H9 (cell line): Measurements from ENCODE around the gene SERPING1. TPM values are rescaled to one million over a fixed set of nuclear protein-coding genes. Genes with fewer than 3 reads are reported as not detected.

Experiments used
- DNase-seq: peaks from one replicate; pipeline ENCODE4 v3.0.0-alpha.2; 2017
- H2AFZ ChIP-seq: one replicate; pipeline ENCODE4 v1.6.1; 2013; ENCODE audit warnings: mild to moderate bottlenecking, low read length, control low read depth, moderate library complexity
- H2AK5ac ChIP-seq: 2 replicates; pipeline ENCODE4 v1.6.1; 2013; ENCODE audit warnings: low read length, control low read depth, mixed read lengths; ENCODE audit not compliant: insufficient read length
- H2BK120ac ChIP-seq: one replicate; pipeline ENCODE4 v1.6.1; 2013; ENCODE audit warnings: low read depth, mild to moderate bottlenecking, low read length, control low read depth, inconsistent platforms; ENCODE audit not compliant: poor library complexity, severe bottlenecking
- H2BK12ac ChIP-seq: 2 replicates; pipeline ENCODE4 v1.6.1; 2013; ENCODE audit warnings: low read length, control low read depth, mixed read lengths, low read depth; ENCODE audit not compliant: insufficient read length
- H2BK15ac ChIP-seq: 2 replicates; pipeline ENCODE4 v1.6.1; 2013; ENCODE audit warnings: low read depth, low read length, control low read depth
- H2BK20ac ChIP-seq: one replicate; pipeline ENCODE4 v1.6.1; 2013; ENCODE audit warnings: low read depth, mild to moderate bottlenecking, low read length, control low read depth, inconsistent platforms; ENCODE audit not compliant: poor library complexity, severe bottlenecking
- H2BK5ac ChIP-seq: 2 replicates; pipeline ENCODE4 v1.6.1; 2013; ENCODE audit warnings: low read length, control low read depth, mixed read lengths; ENCODE audit not compliant: insufficient read length
- H3K14ac ChIP-seq: 2 replicates; pipeline ENCODE4 v1.6.1; 2013; ENCODE audit warnings: low read length, control low read depth; ENCODE audit not compliant: insufficient read depth
- H3K18ac ChIP-seq: 2 replicates; pipeline ENCODE4 v1.6.1; 2013; ENCODE audit warnings: low read depth, mild to moderate bottlenecking, mixed read lengths, low read length, control low read depth; ENCODE audit not compliant: insufficient read length
- H3K23ac ChIP-seq: 2 replicates; pipeline ENCODE4 v1.6.1; 2013; ENCODE audit warnings: low read length, control low read depth, mixed read lengths, low read depth; ENCODE audit not compliant: insufficient read length
- H3K23me2 ChIP-seq: 2 replicates; pipeline ENCODE4 v1.6.1; 2013; ENCODE audit warnings: low read depth, mild to moderate bottlenecking, mixed read lengths, low read length, control low read depth; ENCODE audit not compliant: insufficient read length, poor library complexity, severe bottlenecking
- H3K27ac ChIP-seq: 2 replicates; pipeline ENCODE4 v1.5.1; 2013; ENCODE audit warnings: low read length, control low read depth, mixed read lengths, low read depth; ENCODE audit not compliant: insufficient read length
- H3K27me3 ChIP-seq: 2 replicates; pipeline ENCODE4 v1.6.1; 2013; ENCODE audit warnings: low read length, control low read depth, inconsistent platforms; ENCODE audit not compliant: insufficient read depth
- H3K4ac ChIP-seq: 2 replicates; pipeline ENCODE4 v1.6.1; 2013; ENCODE audit warnings: low read depth, mild to moderate bottlenecking, control low read depth, inconsistent platforms, low read length, moderate library complexity
- H3K4me1 ChIP-seq: 2 replicates; pipeline ENCODE4 v1.6.1; 2013; ENCODE audit warnings: low read length, control low read depth, inconsistent platforms; ENCODE audit not compliant: insufficient read depth
- H3K4me2 ChIP-seq: 2 replicates; pipeline ENCODE4 v1.6.1; 2013; ENCODE audit warnings: low read length, control low read depth, mixed read lengths; ENCODE audit not compliant: insufficient read length, insufficient read depth
- H3K56ac ChIP-seq: 2 replicates; pipeline ENCODE4 v1.6.1; 2013; ENCODE audit warnings: low read depth, mild to moderate bottlenecking, mixed read lengths, low read length, control low read depth; ENCODE audit not compliant: insufficient read length
- H3K79me1 ChIP-seq: 2 replicates; pipeline ENCODE4 v1.6.1; 2013; ENCODE audit warnings: low read depth, mild to moderate bottlenecking, moderate library complexity, low read length, control low read depth, inconsistent platforms; ENCODE audit not compliant: insufficient read depth, poor library complexity, severe bottlenecking
- H3K79me2 ChIP-seq: 2 replicates; pipeline ENCODE4 v1.6.1; 2013; ENCODE audit warnings: low read length, control low read depth, inconsistent platforms; ENCODE audit not compliant: insufficient read depth
- H3K9ac ChIP-seq: 2 replicates; pipeline ENCODE4 v1.6.1; 2013; ENCODE audit warnings: low read length, control low read depth, mixed read lengths; ENCODE audit not compliant: insufficient read length; ENCODE audit errors: extremely low read depth
- H3K9me3 ChIP-seq: one replicate; pipeline ENCODE4 v1.6.1; 2013; ENCODE audit warnings: low read depth, low read length, inconsistent platforms; ENCODE audit not compliant: control insufficient read depth
- H3T11ph ChIP-seq: one replicate; pipeline ENCODE4 v1.6.1; 2013; ENCODE audit warnings: mild to moderate bottlenecking, low read length, control low read depth, inconsistent platforms
- H4K20me1 ChIP-seq: one replicate; pipeline ENCODE4 v1.6.1; 2013; ENCODE audit not compliant: control insufficient read depth, insufficient read length, insufficient read depth
- H4K5ac ChIP-seq: 2 replicates; pipeline ENCODE4 v1.6.1; 2013; ENCODE audit warnings: low read depth, mild to moderate bottlenecking, mixed read lengths, low read length, control low read depth; ENCODE audit not compliant: insufficient read length
- H4K8ac ChIP-seq: replicated peaks from 2 replicates; pipeline ENCODE4 v1.6.1; 2013; ENCODE audit warnings: low read length, control low read depth, mixed read lengths, low read depth; ENCODE audit not compliant: insufficient read length
- H4K91ac ChIP-seq: 2 replicates; pipeline ENCODE4 v1.6.1; 2013; ENCODE audit warnings: low read depth, mild to moderate bottlenecking, moderate library complexity, mixed read lengths, low read length, control low read depth; ENCODE audit not compliant: insufficient read length
- H3K27ac Mint-ChIP-seq, 3 experiments: 2 replicates in 2 of 3; 3 replicates in 1 of 3; pipeline ENCODE4 v1.8.0; 2020 to 2021; ENCODE audit warnings: mixed read lengths in 3 of 3, mild to moderate bottlenecking in 1 of 3, moderate library complexity in 1 of 3
- H3K27me3 Mint-ChIP-seq: 2 replicates; pipeline ENCODE4 v1.8.0; 2021; ENCODE audit warnings: low read depth, mild to moderate bottlenecking, moderate library complexity, mixed read lengths
- H3K36me3 Mint-ChIP-seq, 3 experiments: 2 replicates in 2 of 3; 3 replicates in 1 of 3; pipeline ENCODE4 v1.8.0; 2020 to 2021; ENCODE audit warnings: low read depth in 3 of 3, mixed read lengths in 3 of 3; ENCODE audit not compliant: insufficient read depth in 1 of 3
- H3K4me1 Mint-ChIP-seq, 2 experiments: 2 replicates each; pipeline ENCODE4 v1.8.0; 2020; ENCODE audit warnings: mixed read lengths in 2 of 2
- H3K4me3 Mint-ChIP-seq, 2 experiments: 2 replicates in 1 of 2; 3 replicates in 1 of 2; pipeline ENCODE4 v1.8.0; 2020 to 2021; ENCODE audit warnings: mild to moderate bottlenecking in 2 of 2, mixed read lengths in 2 of 2, moderate library complexity in 1 of 2
- H3K9me3 Mint-ChIP-seq, 2 experiments: 2 replicates in 1 of 2; 3 replicates in 1 of 2; pipeline ENCODE4 v1.8.0; 2020; ENCODE audit warnings: mild to moderate bottlenecking in 2 of 2, mixed read lengths in 2 of 2, moderate library complexity in 1 of 2
- WGBS: extraction: QIAGEN DNeasy Blood & Tissue Kit; methylation state at CpG from one replicate; pipeline ENCODE4 v1.1.7; 2013; ENCODE audit warnings: missing lambda C conversion rate, low lambda C conversion rate, mixed read lengths; ENCODE audit not compliant: insufficient read length; ENCODE audit errors: extremely low coverage; 5-methylcytosine and 5-hydroxymethylcytosine counted together
- total RNA-seq: library from RNA; stranded (reverse); gene quantifications from 2 replicates; pipeline ENCODE4 v1.2.1, GENCODE V29; 2021
- TF ChIP-seq, protein P1 (sequence below): fragments of 200-600 bp; sonication (generic); conservative IDR thresholded peaks from 3 replicates; pipeline ENCODE4 v1.8.0; 2021; ENCODE audit warnings: antibody characterized with exemption, mild to moderate bottlenecking

The SERPING1 gene
- total RNA-seq, 1 experiment from 2014 or later = 35.2 TPM

DNA sequence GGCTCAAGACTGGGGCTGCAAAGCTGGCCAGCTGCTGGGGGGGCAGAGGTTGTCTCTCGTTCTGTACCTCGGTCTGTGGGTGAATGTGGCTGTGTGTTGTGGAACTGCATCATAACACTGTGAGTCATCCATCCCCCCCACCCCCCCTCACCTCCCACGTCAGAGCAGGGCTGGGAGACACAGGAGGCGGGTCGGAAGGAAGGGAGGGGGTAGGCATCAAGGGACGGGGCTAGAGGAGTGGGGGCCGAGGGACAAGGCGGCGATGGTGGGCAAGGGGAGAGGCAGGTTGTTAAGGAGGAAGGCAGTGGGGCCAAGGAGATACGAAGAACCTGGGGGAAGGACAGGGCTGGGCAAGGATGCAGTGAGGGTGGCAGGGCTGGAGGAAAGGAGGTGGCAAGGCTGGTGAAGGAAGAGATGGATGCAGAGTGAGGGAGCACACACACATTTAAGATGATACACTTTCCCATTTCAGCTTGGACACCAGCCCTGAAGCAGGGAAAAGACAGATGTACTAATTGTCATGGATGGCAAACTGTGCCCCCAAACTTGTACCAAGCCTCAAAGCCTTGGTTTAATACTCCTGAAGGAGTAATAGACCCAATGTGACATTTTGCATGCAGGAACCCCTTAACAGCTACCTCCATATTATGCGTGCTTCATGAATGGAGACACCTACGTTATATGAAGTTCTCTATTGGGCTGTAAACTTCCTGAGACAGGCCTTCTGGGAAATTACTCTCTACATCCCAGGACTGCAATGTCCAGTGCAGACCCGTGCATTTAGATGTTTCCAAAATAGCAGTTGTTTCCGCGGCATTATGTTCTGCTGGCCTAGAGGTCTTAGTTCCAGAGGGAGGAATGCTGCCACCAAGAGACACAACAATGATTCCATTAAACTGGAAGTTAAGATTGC is 52.6 kb downstream of the SERPING1 start, which contains the start of gene YPEL4:
TSS of gene YPEL4 (minus strand) at position 87 of the 913 bp plus-strand sequence. CDS start 2,805 bp downstream, outside the sequence.
- H2BK120ac ChIP-seq = no peak within 1 kb of the TSS
- H2BK5ac ChIP-seq = no peak within 1 kb of the TSS
- H3K14ac ChIP-seq = 0 out of 2 replicates have a peak within 1 kb of the TSS, but pooled peaks have one; percentile 23
- H4K91ac ChIP-seq = no peak within 1 kb of the TSS
- H3K27me3 ChIP-seq = no peaks in the 10 kb centered on the region; the same call in 1 of the 2 replicates
- H3T11ph ChIP-seq = no peak within 1 kb of the TSS
- TF ChIP-seq, protein P1, sequence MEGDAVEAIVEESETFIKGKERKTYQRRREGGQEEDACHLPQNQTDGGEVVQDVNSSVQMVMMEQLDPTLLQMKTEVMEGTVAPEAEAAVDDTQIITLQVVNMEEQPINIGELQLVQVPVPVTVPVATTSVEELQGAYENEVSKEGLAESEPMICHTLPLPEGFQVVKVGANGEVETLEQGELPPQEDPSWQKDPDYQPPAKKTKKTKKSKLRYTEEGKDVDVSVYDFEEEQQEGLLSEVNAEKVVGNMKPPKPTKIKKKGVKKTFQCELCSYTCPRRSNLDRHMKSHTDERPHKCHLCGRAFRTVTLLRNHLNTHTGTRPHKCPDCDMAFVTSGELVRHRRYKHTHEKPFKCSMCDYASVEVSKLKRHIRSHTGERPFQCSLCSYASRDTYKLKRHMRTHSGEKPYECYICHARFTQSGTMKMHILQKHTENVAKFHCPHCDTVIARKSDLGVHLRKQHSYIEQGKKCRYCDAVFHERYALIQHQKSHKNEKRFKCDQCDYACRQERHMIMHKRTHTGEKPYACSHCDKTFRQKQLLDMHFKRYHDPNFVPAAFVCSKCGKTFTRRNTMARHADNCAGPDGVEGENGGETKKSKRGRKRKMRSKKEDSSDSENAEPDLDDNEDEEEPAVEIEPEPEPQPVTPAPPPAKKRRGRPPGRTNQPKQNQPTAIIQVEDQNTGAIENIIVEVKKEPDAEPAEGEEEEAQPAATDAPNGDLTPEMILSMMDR = no peak
- H3K27ac ChIP-seq = no peak within 1 kb of the TSS
- no peak within 1 kb of the TSS for H2BK15ac ChIP-seq
- H3K9me3 ChIP-seq = no peaks in the 10 kb centered on the region
- no peak within 1 kb of the TSS for H2BK12ac ChIP-seq
- no peak within 1 kb of the TSS for H2AFZ ChIP-seq
- peaks cover 0 to 12% (median 8%) of the 10 kb centered on the region in 3 experiments; a peak in 2 of 7 replicates for H3K36me3 Mint-ChIP-seq
- no peaks in the 10 kb centered on the region for H3K79me2 ChIP-seq
- H3K56ac ChIP-seq = no peak within 1 kb of the TSS
- no peak within 1 kb of the TSS for H4K5ac ChIP-seq
- H2AK5ac ChIP-seq = no peak within 1 kb of the TSS
- H3K4me3 Mint-ChIP-seq = peak within 1 kb of the TSS; percentile 62 to 83
- no peak within 1 kb of the TSS for H2BK20ac ChIP-seq
- H3K27me3 Mint-ChIP-seq = peaks cover 40% of the 10 kb centered on the region
- H3K4ac ChIP-seq = no peak within 1 kb of the TSS
- peaks cover 18% of the 10 kb centered on the region for H3K4me1 ChIP-seq
- H3K18ac ChIP-seq = peak within 1 kb of the TSS; percentile 4
- peak within 1 kb of the TSS; percentile 51 for H3K4me2 ChIP-seq
- no peaks in the 10 kb centered on the region for H3K79me1 ChIP-seq
- no peak within 1 kb of the TSS for H4K8ac ChIP-seq
- no peak within 1 kb of the TSS for H3K23ac ChIP-seq
- H3K9ac ChIP-seq = peak within 1 kb of the TSS; percentile 7
- H3K27ac Mint-ChIP-seq = peak within 1 kb of the TSS; percentile 20 to 95 (median 93)
- H3K23me2 ChIP-seq = peaks cover 16% of the 10 kb centered on the region
- H4K20me1 ChIP-seq = no peaks in the 10 kb centered on the region
- H3K9me3 Mint-ChIP-seq = no peaks in the 10 kb centered on the region
- H3K4me1 Mint-ChIP-seq = peaks cover 66 to 85% of the 10 kb centered on the region in 2 experiments
- peak; percentile 83 for DNase-seq
- no CpG with 5 or more reads among the region's 15 CpGs for WGBS
